Stimulated activated CD4-positive, alpha-beta T cell treated with anti-CD3 and anti-CD28 coated beads, Interleukin-4, amount 100 ng/mL, for 24 hours (primary cell): ENCODE data around the gene ACP5.
A peak's percentile ranks its signal among the peaks of the same experiment; 100 is the strongest.
"Not testable (repeated sequence)": the region's sequence is repeated elsewhere in the genome, so short reads cannot be mapped to it uniquely, and the experiment has no call there.

Experiments used
- DNase-seq: peaks from one replicate; pipeline ENCODE4 v3.0.0-alpha.2; 2020

Gene ACP5

GRCh38 chr19:11577451-11578257 is at the start of gene ACP5:
Gene ACP5, minus strand, starts transcription at chr19:11577645. Its CDS starts 328 bp downstream, at chr19:11577317.
- DNase-seq, result no peak

- DNase-seq, result no peak
These were observed 48.8 kb upstream of the ACP5 start for GRCh38 chr19:11626252-11626651.

DNA sequence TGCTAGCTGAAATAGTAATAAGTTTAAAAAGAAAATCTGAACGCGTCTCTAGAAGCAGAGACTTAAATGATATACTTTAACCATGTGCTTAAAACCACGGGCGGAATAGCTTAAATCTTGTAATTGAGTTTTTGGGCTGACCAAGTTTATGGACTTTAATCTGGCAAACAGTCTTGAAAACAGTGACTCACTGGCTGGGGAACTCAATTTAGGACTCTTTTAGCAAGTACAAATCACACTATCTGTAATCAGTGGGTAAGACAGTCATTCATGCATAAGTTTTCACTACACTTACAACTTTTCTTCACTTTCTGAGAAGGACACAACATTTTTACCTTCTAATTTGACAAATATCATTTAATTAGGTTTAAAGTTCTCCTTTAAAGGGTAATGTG is 46.6 kb upstream of the ACP5 start:
- DNase-seq, result no peak

DNA sequence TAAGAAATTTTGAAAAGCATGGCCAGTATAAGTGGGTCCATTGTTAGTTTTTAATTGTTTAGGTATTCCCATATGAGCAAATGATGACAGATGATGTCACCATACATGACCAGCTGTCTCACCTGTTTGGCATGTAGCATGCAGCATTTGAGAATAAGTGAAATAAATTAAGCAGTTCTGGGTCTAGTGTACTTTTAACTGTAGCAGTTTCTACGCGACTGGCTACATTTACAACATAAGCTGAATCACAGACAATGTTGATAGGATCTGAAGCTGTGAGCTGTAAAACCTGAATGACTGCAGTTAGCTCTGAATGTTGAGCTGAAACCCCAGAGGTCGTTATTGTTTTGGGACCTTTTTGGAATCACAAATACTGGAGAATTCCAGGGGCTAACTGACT is 45.0 kb upstream of the ACP5 start:
- not testable (repeated sequence) for DNase-seq

- no peak for DNase-seq
These were observed 43.1 kb upstream of the ACP5 start for GRCh38 chr19:11620553-11620952.

GRCh38 chr19:11617180-11618062 is 40.0 kb upstream of the ACP5 start:
- DNase-seq, result no peak

- DNase-seq, result no peak
These were observed 35.5 kb upstream of the ACP5 start for GRCh38 chr19:11612816-11613511.

- DNase-seq, result no peak
These were observed 34.3 kb upstream of the ACP5 start for GRCh38 chr19:11611730-11612129.

GRCh38 chr19:11606484-11606883 is 29.0 kb upstream of the ACP5 start:
- DNase-seq, result no peak

GRCh38 chr19:11599704-11600103 is 22.3 kb upstream of the ACP5 start:
- not testable (repeated sequence) for DNase-seq

GRCh38 chr19:11598746-11599145 is 21.3 kb upstream of the ACP5 start:
- DNase-seq, result no peak

DNA sequence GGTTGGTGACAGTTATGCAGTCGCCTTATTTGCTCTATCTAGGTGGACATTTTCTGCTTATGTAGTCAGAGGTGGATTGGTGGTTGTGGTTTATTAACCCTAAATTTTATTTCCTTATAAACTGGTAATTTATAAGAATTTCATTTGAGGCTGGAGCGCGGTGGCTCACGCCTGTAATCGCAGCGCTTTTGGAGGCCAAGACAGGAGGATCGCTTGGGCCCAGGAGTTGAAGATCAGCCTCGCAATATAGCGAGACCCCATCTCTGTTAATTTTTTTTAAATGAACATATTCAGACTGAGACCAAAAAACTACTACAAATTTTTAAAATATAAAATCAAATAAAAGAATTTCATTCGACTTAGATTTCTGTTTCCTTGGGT is 20.6 kb upstream of the ACP5 start:
- DNase-seq, result no peak

DNA sequence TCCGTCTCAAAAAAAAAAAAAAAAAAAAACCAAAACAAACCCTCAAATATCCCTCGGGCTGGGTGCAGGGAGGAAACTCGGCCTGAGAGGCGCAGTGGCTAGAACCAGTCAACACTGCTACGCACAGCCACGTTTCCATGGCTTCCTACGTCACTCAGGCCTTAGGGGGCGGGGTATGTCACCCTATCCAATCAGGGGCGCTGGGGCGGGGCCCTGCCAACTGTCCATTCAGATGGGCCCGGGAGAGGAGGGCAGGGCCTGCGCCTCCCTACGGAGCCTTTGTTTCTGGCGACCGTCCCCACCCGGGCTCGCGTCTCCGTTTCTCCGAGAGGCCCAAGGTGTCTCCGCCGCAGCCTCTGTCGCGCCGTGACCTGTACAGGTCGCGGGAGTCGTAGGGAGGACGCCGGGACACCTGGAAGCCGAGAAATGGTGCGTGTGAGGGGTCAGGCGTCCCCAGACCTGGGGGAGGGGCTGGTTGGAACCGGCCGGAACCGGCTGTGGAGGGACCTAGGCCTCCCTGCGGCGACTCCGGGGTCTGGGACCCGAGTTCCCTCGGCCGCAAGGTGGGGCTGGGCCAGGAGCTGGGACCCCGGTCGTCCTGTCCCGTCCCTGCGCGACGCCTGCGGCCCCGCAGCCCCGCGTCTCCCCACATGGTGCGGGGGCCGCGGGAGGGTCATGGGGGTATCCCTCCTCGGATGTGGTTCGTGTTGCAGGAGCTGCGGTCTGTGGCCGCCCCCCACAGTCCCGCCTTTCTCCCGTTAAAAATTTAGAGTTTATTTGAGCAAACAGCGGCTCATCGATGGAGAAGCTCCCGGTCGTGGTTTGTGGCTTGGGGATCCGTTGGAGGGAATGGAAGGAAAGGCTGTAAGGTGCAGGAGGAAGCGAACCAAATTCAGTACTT is 20.0 kb upstream of the ACP5 start, which contains the start of gene ZNF627:
Gene ZNF627 (plus strand): TSS at position 282 of the 901 bp plus-strand sequence. CDS start 145 bp downstream, at position 427.
- DNase-seq, result peak; percentile 98

GRCh38 chr19:11596156-11596555 is 18.7 kb upstream of the ACP5 start:
- DNase-seq, result no peak

- DNase-seq, result no peak
These were observed 16.6 kb upstream of the ACP5 start for GRCh38 chr19:11594084-11594483.

- DNase-seq, result no peak
These were observed 10.7 kb upstream of the ACP5 start for GRCh38 chr19:11587975-11588631.

GRCh38 chr19:11587302-11587974 is 10.0 kb upstream of the ACP5 start:
- peak; percentile 82 for DNase-seq

- DNase-seq, result no peak
These were observed 8.9 kb upstream of the ACP5 start for GRCh38 chr19:11586331-11586730.

DNA sequence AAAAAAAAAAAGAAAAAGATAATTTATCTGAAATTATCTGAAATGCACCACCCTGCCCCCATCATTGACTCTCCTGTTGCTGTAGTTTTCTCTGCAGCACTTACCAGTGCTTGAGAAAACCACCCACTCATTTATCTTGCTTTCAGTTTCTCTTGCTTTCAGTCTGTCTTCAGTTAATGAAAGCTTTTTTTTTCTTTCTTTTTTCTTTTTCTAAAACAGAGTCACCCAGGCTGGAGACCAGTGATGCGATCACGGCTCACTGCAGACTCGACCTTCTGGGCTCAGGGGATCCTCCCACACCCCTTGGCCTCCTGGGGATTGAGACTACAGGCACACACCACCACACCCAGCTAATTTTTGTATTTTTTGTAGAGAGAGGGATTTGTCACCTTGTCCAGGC is 4.3 kb upstream of the ACP5 start:
- DNase-seq, result peak; percentile 51

GRCh38 chr19:11580116-11580515 is 2.7 kb upstream of the ACP5 start:
- DNase-seq, result no peak
